Measurements from ENCODE around the gene BICDL2.
"Not testable (repeated sequence)": the region's sequence is repeated elsewhere in the genome, so short reads cannot be mapped to it uniquely, and the experiment has no call there.

DNA sequence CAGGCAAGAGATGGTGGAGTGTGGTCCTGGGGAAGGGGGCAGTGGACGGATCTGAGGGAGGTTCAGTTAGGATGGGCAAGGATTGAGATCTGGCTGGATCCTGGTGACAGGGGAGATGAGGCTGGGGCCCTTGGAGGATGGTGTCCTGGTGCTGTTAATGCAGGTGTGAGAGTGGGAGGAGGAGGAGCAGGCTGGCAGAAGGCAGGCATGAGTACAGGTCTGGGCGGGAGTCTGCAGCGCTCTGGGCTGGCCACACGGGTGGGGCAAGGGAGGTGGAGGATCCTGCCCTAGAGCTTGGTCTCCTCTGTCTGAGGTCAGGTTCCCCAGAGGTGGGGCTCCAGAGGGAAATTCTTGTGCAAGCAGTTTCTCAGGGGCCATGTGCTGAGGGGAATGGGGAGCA is 35.4 kb upstream of the BICDL2 start:
- TF ChIP-seq, protein P1, sequence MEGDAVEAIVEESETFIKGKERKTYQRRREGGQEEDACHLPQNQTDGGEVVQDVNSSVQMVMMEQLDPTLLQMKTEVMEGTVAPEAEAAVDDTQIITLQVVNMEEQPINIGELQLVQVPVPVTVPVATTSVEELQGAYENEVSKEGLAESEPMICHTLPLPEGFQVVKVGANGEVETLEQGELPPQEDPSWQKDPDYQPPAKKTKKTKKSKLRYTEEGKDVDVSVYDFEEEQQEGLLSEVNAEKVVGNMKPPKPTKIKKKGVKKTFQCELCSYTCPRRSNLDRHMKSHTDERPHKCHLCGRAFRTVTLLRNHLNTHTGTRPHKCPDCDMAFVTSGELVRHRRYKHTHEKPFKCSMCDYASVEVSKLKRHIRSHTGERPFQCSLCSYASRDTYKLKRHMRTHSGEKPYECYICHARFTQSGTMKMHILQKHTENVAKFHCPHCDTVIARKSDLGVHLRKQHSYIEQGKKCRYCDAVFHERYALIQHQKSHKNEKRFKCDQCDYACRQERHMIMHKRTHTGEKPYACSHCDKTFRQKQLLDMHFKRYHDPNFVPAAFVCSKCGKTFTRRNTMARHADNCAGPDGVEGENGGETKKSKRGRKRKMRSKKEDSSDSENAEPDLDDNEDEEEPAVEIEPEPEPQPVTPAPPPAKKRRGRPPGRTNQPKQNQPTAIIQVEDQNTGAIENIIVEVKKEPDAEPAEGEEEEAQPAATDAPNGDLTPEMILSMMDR (IDR thresholded peaks at IDR 0.05), result not testable (repeated sequence)
- TF ChIP-seq POLR2A (IDR thresholded peaks at IDR 0.05; ENCODE audit: low read depth); POLR2AphosphoS5 (IDR thresholded peaks at IDR 0.05); EP300 (IDR thresholded peaks at IDR 0.05): not testable (repeated sequence)

All from esophagus muscularis mucosa (tissue), 4 donors.